ENCODE data around the gene ERC2. TPM values are rescaled to one million over a fixed set of nuclear protein-coding genes. Genes with fewer than 3 reads are reported as not detected.

The ERC2 gene
- total and polyA plus RNA-seq, 2 of the 8 experiments (the other 6 are each of a cell fraction or from before 2014, with no cell fraction given): 16.4 to 22.8 TPM

DNA sequence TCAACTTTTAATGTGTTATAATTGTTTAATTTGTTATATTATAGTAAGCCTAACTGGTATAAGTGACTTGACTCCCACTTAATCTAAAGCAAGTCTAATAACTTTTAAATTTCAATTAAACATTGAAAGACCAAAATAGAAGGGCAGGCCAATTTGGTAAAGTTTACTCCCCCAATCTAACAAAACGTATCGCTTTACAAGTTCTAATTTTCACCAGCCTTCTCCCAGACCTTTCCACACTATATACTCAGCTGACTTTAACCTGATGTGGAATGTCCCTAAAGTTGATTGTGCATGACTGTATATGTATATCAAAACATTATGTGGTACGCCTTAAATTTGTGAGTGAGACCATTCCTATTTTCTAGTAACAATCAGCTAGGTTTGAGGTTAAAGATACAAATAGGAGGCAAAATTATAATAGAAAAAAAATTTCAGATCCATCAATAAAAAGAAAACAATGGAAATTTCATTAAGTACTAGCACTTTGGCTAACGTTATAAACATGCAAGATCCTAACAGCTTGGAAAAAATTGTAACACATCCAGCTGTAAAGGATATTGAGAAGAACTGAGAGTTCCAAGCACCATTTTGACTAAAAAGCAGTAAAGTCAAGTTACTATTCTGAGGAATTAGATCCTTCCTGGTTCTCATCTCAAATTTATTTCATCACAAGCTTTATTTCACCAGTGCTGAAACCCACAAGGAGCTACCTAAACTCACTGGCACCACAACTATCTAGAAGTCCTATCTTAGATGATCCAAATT is 199.5 kb downstream of the ERC2 start:
- H3K4me3 ChIP-seq (ENCODE audit: extremely low read depth in 1 of 4, insufficient read depth in 2 of 4, low read depth in 3 of 4, low read length in 4 of 4): no peak overlapping the region
- H3K23ac ChIP-seq (ENCODE audit: insufficient read length): no peak overlapping the region
- no peaks in the 10 kb centered on the region for H3K4me1 ChIP-seq (replicated peaks in 1 of 4; ENCODE audit: control insufficient read depth in 3 of 4, insufficient read depth in 4 of 4, low read length in 3 of 4)
- no peak overlapping the region for H3K27ac ChIP-seq (ENCODE audit: low read depth, low read length)
- CTCF ChIA-PET (ENCODE audit: partially characterized antibody): interaction anchor here (1.0 to 1.9 kb wide), 3 partner anchors 9 to 178 kb away, joined by 3 to 5 read pairs (median 4); no protein-coding TSS in a partner anchor
- no peak overlapping the region for H3K14ac ChIP-seq (ENCODE audit: insufficient read length)
- FAIRE-seq: no peak
- H2BK20ac ChIP-seq (ENCODE audit: low read length): no peak overlapping the region
- H3K36me3 ChIP-seq (ENCODE audit: control insufficient read depth in 2 of 4, insufficient read depth in 4 of 4, low read length in 3 of 4): no peaks in the 10 kb centered on the region
- H3K9me3 ChIP-seq (ENCODE audit: insufficient read depth in 2 of 2, low read depth in 1 of 2, low read length in 1 of 2): no peaks in the 10 kb centered on the region
- no peak overlapping the region for H4K5ac ChIP-seq (ENCODE audit: insufficient read length, low read depth, low read length)
- H4K8ac ChIP-seq (ENCODE audit: extremely low read depth, insufficient read depth, low read length): no peak overlapping the region
- H2BK5ac ChIP-seq (ENCODE audit: low read depth, low read length): no peak overlapping the region
- H3K79me1 ChIP-seq (ENCODE audit: low read depth, low read length): no peaks in the 10 kb centered on the region
- H3K27me3 ChIP-seq (replicated peaks in 1 of 4; ENCODE audit: control insufficient read depth in 3 of 4, extremely low read depth in 1 of 4, insufficient read depth in 3 of 4, low read length in 3 of 4): no peaks in the 10 kb centered on the region
- H3K79me2 ChIP-seq (ENCODE audit: control insufficient read depth in 1 of 2, insufficient read depth in 2 of 2, low read length in 2 of 2): no peaks in the 10 kb centered on the region
- no peak overlapping the region for H2BK120ac ChIP-seq (replicated peaks; ENCODE audit: low read depth, low read length)
- POLR2A ChIA-PET (ENCODE audit: partially characterized antibody): no interaction called here
- H2AFZ ChIP-seq (ENCODE audit: low read length): no peak overlapping the region
- no peak overlapping the region for H3K4ac ChIP-seq (replicated peaks; ENCODE audit: insufficient read length, low read depth, low read length)
- no peak overlapping the region for H2BK12ac ChIP-seq (ENCODE audit: low read depth, low read length)
- no peak overlapping the region for H2AK5ac ChIP-seq (ENCODE audit: low read depth, low read length)
- H2BK15ac ChIP-seq (ENCODE audit: low read length): no peak overlapping the region
- no peak overlapping the region for H3K4me2 ChIP-seq (ENCODE audit: insufficient read depth in 1 of 2, low read depth in 2 of 2, low read length in 2 of 2)
- H3K18ac ChIP-seq (ENCODE audit: extremely low read depth, low read length): no peak overlapping the region
- WGBS, 2 experiments (ENCODE audit: extremely low coverage in 1 of 2, insufficient coverage in 1 of 2, insufficient read length in 1 of 2, insufficient replicate concordance in 2 of 2, low coverage in 1 of 2, low lambda C conversion rate in 2 of 2, missing lambda C conversion rate in 1 of 2): 91% methylated on average over 4 of the region's 4 CpGs; no CpG with 5 or more reads in 1 of the 2 experiments
- no peak overlapping the region for H4K91ac ChIP-seq (replicated peaks; ENCODE audit: insufficient read length, low read length)
- H4K20me1 ChIP-seq (replicated peaks in 1 of 2; ENCODE audit: control insufficient read depth in 1 of 2, insufficient read depth in 2 of 2, low read length in 2 of 2): no peaks in the 10 kb centered on the region
- DNase-seq (ENCODE audit: low read depth in 1 of 2, low spot score in 2 of 2): no peak
- no peak overlapping the region for H3K9ac ChIP-seq (replicated peaks in 1 of 4; ENCODE audit: extremely low read depth in 1 of 4, low read depth in 3 of 4, low read length in 3 of 4)
- no peak overlapping the region for H3K56ac ChIP-seq (replicated peaks; ENCODE audit: insufficient read length, low read depth, low read length)
- no peaks in the 10 kb centered on the region for H3K23me2 ChIP-seq (ENCODE audit: low read depth, low read length)
- TF ChIP-seq SIN3A (conservative IDR thresholded peaks at IDR 0.05 in 1 of 2, IDR thresholded peaks at IDR 0.05 in 1 of 2; ENCODE audit: low read depth in 1 of 2, low read length in 2 of 2): no peak

Data from H1 (cell line).